Endothelial cell (in vitro differentiated cells): Measurements from ENCODE around the gene OR1L8. TPM values are rescaled to one million over a fixed set of nuclear protein-coding genes. Genes with fewer than 3 reads are reported as not detected.

Source experiments
- DNase-seq: peaks from one replicate; pipeline ENCODE4 v3.0.0; 2021; ENCODE audit warnings: low spot score
- H3K27ac Mint-ChIP-seq: one replicate; pipeline ENCODE4 v1.8.0; 2021; ENCODE audit warnings: mixed read lengths, inconsistent platforms; ENCODE audit not compliant: unreplicated experiment
- H3K27me3 Mint-ChIP-seq: one replicate; pipeline ENCODE4 v1.8.0; 2021; ENCODE audit warnings: mild to moderate bottlenecking, moderate library complexity, mixed read lengths, inconsistent platforms; ENCODE audit not compliant: unreplicated experiment
- H3K36me3 Mint-ChIP-seq: one replicate; pipeline ENCODE4 v1.8.0; 2021; ENCODE audit warnings: mild to moderate bottlenecking, low read depth, mixed read lengths, inconsistent platforms; ENCODE audit not compliant: unreplicated experiment
- H3K4me1 Mint-ChIP-seq: one replicate; pipeline ENCODE4 v1.8.0; 2021; ENCODE audit warnings: mild to moderate bottlenecking, mixed read lengths, inconsistent platforms; ENCODE audit not compliant: unreplicated experiment
- H3K4me3 Mint-ChIP-seq: one replicate; pipeline ENCODE4 v1.8.0; 2021; ENCODE audit warnings: mild to moderate bottlenecking, mixed read lengths, inconsistent platforms; ENCODE audit not compliant: unreplicated experiment
- H3K9me3 Mint-ChIP-seq: one replicate; pipeline ENCODE4 v1.8.0; 2021; ENCODE audit warnings: mixed read lengths, inconsistent platforms; ENCODE audit not compliant: unreplicated experiment
- CTCF ChIP-seq: fragments of 200-600 bp; sonication (generic); IDR thresholded peaks from one replicate; pipeline ENCODE4 v1.5.0; 2021; ENCODE audit warnings: antibody characterized with exemption; ENCODE audit not compliant: unreplicated experiment
- total RNA-seq: library from RNA; stranded (reverse); fragmentation: NEBNext Ultra II Directional; extraction: Animal tissue kit (Norgen Biotek cat#: 25700); gene quantifications from one replicate; pipeline ENCODE4 v1.2.1, GENCODE V29; 2021; ENCODE audit not compliant: unreplicated experiment

The OR1L8 gene
- total RNA-seq, 1 donor from 2014 or later = 0.13 TPM

- no peak overlapping the region for H3K27ac Mint-ChIP-seq
- DNase-seq = no peak
- H3K9me3 Mint-ChIP-seq = peaks cover 8% of the 10 kb centered on the region
- H3K27me3 Mint-ChIP-seq = no peaks in the 10 kb centered on the region
- H3K4me3 Mint-ChIP-seq = no peak overlapping the region
- no peaks in the 10 kb centered on the region for H3K4me1 Mint-ChIP-seq
- no peak for TF ChIP-seq CTCF
- H3K36me3 Mint-ChIP-seq = no peaks in the 10 kb centered on the region
Observed at GRCh38 chr9:122562134-122562760, 20.9 kb downstream of the OR1L8 start.

- Mint-ChIP-seq H3K27ac (no peak overlapping the region), H3K27me3 (no peaks in the 10 kb centered on the region), H3K9me3 (peaks cover 6% of the 10 kb centered on the region), H3K4me1 (no peaks in the 10 kb centered on the region), H3K36me3 (no peaks in the 10 kb centered on the region), H3K4me3 (no peak overlapping the region)
- DNase-seq = no peak
- no peak for TF ChIP-seq CTCF
Observed at GRCh38 chr9:122561446-122561845, 21.7 kb downstream of the OR1L8 start.

- no peaks in the 10 kb centered on the region for H3K4me1 Mint-ChIP-seq
- no peak for DNase-seq
- H3K27me3 Mint-ChIP-seq = peaks cover 5% of the 10 kb centered on the region
- no peaks in the 10 kb centered on the region for H3K36me3 Mint-ChIP-seq
- no peak within 1 kb of the TSS for H3K27ac Mint-ChIP-seq
- no peak for TF ChIP-seq CTCF
- H3K4me3 Mint-ChIP-seq = no peak within 1 kb of the TSS
- H3K9me3 Mint-ChIP-seq = no peaks in the 10 kb centered on the region
Observed at GRCh38 chr9:122552812-122553211, 30.4 kb downstream of the OR1L8 start, which contains the start of gene OR1N2. TSS of gene OR1N2 (plus strand) at chr9:122553112. CDS start at chr9:122553212, 100 bp downstream.

- H3K9me3 Mint-ChIP-seq = no peaks in the 10 kb centered on the region
- H3K27ac Mint-ChIP-seq = no peak overlapping the region
- no peaks in the 10 kb centered on the region for H3K4me1 Mint-ChIP-seq
- no peak for DNase-seq
- peaks cover 5% of the 10 kb centered on the region for H3K27me3 Mint-ChIP-seq
- no peaks in the 10 kb centered on the region for H3K36me3 Mint-ChIP-seq
- H3K4me3 Mint-ChIP-seq = no peak overlapping the region
- TF ChIP-seq CTCF = no peak
Observed at GRCh38 chr9:122551371-122551770, 31.8 kb downstream of the OR1L8 start.

GRCh38 chr9:122546196-122546595, 37.0 kb downstream of the OR1L8 start:
- H3K9me3 Mint-ChIP-seq = no peaks in the 10 kb centered on the region
- H3K36me3 Mint-ChIP-seq = no peaks in the 10 kb centered on the region
- DNase-seq = no peak
- no peaks in the 10 kb centered on the region for H3K4me1 Mint-ChIP-seq
- H3K4me3 Mint-ChIP-seq = no peak overlapping the region
- no peak overlapping the region for H3K27ac Mint-ChIP-seq
- no peaks in the 10 kb centered on the region for H3K27me3 Mint-ChIP-seq
- no peak for TF ChIP-seq CTCF
